Adrenal gland (tissue), 5 donors: ENCODE data around the gene PSMA5.

ENCODE experiments used
- CTCF ChIP-seq, 6 experiments: fragments of 450-650 bp in 4 of 6; fragments of 200-600 bp in 2 of 6; sonication (generic) in 1 of 6; IDR thresholded peaks; 1 replicate in 5 of 6; 2 replicates in 1 of 6; pipeline versions ENCODE4 v1.5.1 to v1.8.0; 2016 to 2021; ENCODE audit warnings: antibody characterized with exemption in 6 of 6, mild to moderate bottlenecking in 2 of 6, moderate library complexity in 1 of 6
- POLR2A ChIP-seq, 2 donors: fragments of 450-650 bp; IDR thresholded peaks; one replicate each; pipeline ENCODE4 v1.6.1; 2017; ENCODE audit warnings: antibody characterized with exemption in 2 of 2, mild to moderate bottlenecking in 2 of 2, moderate library complexity in 1 of 2
- donor health status: DM: no; HTN: no; CAD: no.

GRCh38 chr1:109383087-109383779, 43.0 kb downstream of the PSMA5 start:
- TF ChIP-seq CTCF (IDR thresholded peaks at IDR 0.05): no peak
- TF ChIP-seq POLR2A (IDR thresholded peaks at IDR 0.05): no peak
